Tibial artery (tissue), 4 donors: Measurements from ENCODE around the gene GSG1L.

Source experiments
- DNase-seq, 2 donors: peaks; one replicate each; pipeline ENCODE4 v3.0.0-alpha.2; 2019
- H3K27ac ChIP-seq, 2 donors: fragments of 200-600 bp; sonication (generic) in 1 of 2; 1 replicate in 1 of 2; 2 replicates in 1 of 2; pipeline ENCODE4 v1.5.1; 2018 to 2019; ENCODE audit warnings: mild to moderate bottlenecking in 1 of 2
- H3K27me3 ChIP-seq, 2 donors: fragments of 200-600 bp; sonication (generic) in 1 of 2; one replicate each; pipeline versions ENCODE4 v1.5.1 to v1.6.0; 2016 to 2019
- H3K36me3 ChIP-seq, 3 donors: fragments of 200-600 bp; sonication (generic) in 2 of 3; one replicate each; pipeline ENCODE4 v1.5.1; 2016 to 2019; ENCODE audit warnings: mild to moderate bottlenecking in 2 of 3
- H3K4me1 ChIP-seq, 4 donors: fragments of 200-600 bp; sonication (generic) in 2 of 4; 1 replicate in 3 of 4; 2 replicates in 1 of 4; pipeline ENCODE4 v1.5.1; 2016 to 2019
- H3K4me3 ChIP-seq, 2 donors: fragments of 200-600 bp; sonication (generic) in 1 of 2; 1 replicate in 1 of 2; 2 replicates in 1 of 2; pipeline ENCODE4 v1.5.1; 2018 to 2019; ENCODE audit warnings: mild to moderate bottlenecking in 2 of 2
- H3K9me3 ChIP-seq, 3 donors: fragments of 200-600 bp; sonication (generic) in 1 of 3; one replicate each; pipeline ENCODE4 v1.5.1; 2016 to 2019
- intact Hi-C: fragments of 100-400 bp; cut with DNase I; formaldehyde crosslinking; loops from one replicate; pipeline ENCODE4 v1.15.0; 2023; ENCODE audit warnings: low total_unique reads
- TF ChIP-seq, protein P1 (sequence below), 2 experiments: fragments of 200-600 bp in 1 of 2; fragments of 450-650 bp in 1 of 2; IDR thresholded peaks; one replicate each; pipeline ENCODE4 v1.5.1; 2017 to 2019; ENCODE audit warnings: antibody characterized with exemption in 2 of 2, mild to moderate bottlenecking in 1 of 2, moderate library complexity in 1 of 2

The GSG1L gene

DNA sequence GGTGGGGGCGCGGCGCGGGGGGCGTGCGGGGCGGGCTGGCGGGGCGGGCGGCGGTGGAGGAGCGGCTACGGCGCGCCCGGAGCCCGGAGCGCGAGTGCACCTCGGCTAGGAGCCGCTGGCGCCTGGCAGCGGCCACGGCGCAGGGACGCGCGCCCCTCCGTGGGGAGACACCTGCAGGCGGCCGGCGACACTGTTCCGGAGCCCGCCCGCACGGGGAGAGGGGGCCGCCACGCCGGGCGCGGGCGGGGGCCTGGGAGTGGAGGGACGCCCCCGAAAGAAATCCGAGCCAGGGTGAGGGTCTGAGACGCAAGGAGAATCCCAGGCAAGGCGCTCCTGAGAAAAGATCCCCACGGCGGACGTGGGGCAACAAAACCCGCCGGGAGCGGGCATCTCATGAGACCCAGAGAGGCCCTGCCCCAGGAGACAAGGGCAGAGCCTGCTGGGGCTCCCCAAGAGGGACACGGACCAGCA lies at the start of gene GSG1L:
Gene GSG1L, minus strand, starts transcription at position 124 of the 471 bp plus-strand sequence. CDS start 290 bp downstream, outside the sequence.
- TF ChIP-seq, protein P1, sequence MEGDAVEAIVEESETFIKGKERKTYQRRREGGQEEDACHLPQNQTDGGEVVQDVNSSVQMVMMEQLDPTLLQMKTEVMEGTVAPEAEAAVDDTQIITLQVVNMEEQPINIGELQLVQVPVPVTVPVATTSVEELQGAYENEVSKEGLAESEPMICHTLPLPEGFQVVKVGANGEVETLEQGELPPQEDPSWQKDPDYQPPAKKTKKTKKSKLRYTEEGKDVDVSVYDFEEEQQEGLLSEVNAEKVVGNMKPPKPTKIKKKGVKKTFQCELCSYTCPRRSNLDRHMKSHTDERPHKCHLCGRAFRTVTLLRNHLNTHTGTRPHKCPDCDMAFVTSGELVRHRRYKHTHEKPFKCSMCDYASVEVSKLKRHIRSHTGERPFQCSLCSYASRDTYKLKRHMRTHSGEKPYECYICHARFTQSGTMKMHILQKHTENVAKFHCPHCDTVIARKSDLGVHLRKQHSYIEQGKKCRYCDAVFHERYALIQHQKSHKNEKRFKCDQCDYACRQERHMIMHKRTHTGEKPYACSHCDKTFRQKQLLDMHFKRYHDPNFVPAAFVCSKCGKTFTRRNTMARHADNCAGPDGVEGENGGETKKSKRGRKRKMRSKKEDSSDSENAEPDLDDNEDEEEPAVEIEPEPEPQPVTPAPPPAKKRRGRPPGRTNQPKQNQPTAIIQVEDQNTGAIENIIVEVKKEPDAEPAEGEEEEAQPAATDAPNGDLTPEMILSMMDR (IDR thresholded peaks at IDR 0.05): peak; percentile 13
- Histone ChIP-seq H3K4me3 (peak within 1 kb of the TSS; percentile 44 to 54), H3K27me3 (peaks cover 0 to 42% of the 10 kb centered on the region in 2 donors), H3K4me1 (peaks cover 0 to 39% (median 28%) of the 10 kb centered on the region in 4 donors), H3K27ac (peak within 1 kb of the TSS in 1 of 2 donors; percentile 26), H3K9me3 (no peaks in the 10 kb centered on the region), H3K36me3 (no peaks in the 10 kb centered on the region)
- DNase-seq: no peak
- intact Hi-C loops: no loop called here

DNA sequence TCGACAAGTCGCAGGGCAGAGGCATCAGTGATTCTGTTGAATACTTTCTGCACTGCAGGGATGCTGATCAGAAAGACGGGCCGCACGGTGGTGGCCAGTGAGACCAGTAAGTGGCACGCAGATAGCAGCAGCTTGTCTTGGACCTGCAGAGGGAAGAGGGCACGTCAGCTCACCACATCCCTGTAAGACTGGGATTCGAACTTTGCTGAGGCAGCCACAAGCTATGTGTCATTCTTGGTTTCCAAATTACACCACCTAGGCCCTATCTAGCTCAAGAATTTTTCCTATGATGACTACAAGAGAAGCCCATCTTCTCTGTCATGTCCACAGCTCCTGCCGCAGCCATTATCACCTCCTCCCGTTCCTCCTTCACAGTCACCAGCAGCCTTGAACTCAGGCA lies 49.4 kb upstream of the GSG1L start:
- TF ChIP-seq, protein P1 (IDR thresholded peaks at IDR 0.05): no peak
- no peak overlapping the region for H3K4me3 ChIP-seq
- no peak for DNase-seq
- peaks cover 61 to 87% (median 76%) of the 10 kb centered on the region in 3 donors for H3K36me3 ChIP-seq
- intact Hi-C loops: no loop called here
- no peaks in the 10 kb centered on the region for H3K27me3 ChIP-seq
- H3K27ac ChIP-seq: no peak overlapping the region
- no peaks in the 10 kb centered on the region for H3K4me1 ChIP-seq
- no peaks in the 10 kb centered on the region for H3K9me3 ChIP-seq

DNA sequence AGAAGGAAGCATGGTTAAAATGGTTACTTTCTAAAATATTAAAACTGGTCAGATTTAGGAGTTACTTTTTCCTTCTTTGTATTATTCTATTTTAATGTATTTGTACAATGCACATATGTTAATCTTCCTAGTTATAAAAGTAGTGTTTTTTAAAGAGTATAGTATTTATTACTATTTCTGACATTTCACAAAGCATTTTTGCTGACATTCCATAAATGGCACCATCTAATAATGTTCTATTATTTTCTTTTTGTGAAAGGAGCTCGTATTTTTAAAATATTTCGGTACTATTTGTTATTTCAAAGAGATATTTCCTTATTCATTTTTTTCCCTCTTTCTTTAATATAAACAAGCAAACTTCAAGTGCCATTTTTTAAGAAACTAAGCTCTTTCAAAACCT lies 47.5 kb upstream of the GSG1L start:
- intact Hi-C loops: no loop called here
- no peaks in the 10 kb centered on the region for H3K27me3 ChIP-seq
- no peaks in the 10 kb centered on the region for H3K4me1 ChIP-seq
- H3K27ac ChIP-seq: no peak overlapping the region
- peaks cover 64 to 90% (median 87%) of the 10 kb centered on the region in 3 donors for H3K36me3 ChIP-seq
- no peak overlapping the region for H3K4me3 ChIP-seq
- no peaks in the 10 kb centered on the region for H3K9me3 ChIP-seq
- no peak for DNase-seq
- TF ChIP-seq, protein P1 (IDR thresholded peaks at IDR 0.05): no peak

DNA sequence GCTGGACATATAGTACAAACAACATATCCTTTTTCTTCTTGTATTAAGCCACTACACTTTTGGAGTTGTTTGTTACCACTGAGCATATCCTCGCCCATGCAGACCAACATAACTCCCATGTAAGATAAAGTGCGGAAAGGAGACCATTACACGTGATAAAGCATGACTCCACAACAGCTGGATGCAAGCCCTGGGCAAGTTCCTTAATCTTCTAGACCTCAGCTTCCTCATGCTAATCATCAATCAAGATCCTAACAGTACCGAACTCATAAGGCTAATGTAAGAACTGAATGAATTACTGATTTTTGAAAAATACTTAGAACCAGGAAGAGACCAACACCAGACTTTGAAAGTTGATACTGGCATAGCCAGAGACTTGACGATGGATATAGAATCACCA lies 47.0 kb upstream of the GSG1L start:
- no peaks in the 10 kb centered on the region for H3K4me1 ChIP-seq

DNA sequence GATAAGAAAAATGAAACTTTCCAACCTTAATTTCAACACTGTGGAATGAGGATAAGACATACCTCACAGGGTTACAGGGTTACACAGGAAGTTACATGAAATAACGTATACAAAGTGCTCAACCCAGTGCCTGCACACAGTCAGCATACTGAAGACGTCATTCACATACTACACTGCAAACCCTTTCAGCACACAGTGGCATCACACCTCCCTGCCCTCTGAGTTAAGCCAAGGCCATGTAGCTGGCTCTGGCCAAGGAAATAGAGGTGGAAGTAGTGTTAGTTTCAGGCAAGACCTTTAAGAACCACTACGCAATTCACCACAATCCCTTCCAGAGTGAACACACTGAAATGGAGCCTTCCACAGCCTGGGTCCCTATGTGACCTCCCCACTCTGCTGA lies 46.6 kb upstream of the GSG1L start:
- DNase-seq: no peak
- Histone ChIP-seq H3K27ac (no peak overlapping the region), H3K4me3 (no peak overlapping the region), H3K4me1 (no peaks in the 10 kb centered on the region), H3K9me3 (no peaks in the 10 kb centered on the region), H3K27me3 (no peaks in the 10 kb centered on the region), H3K36me3 (peaks cover 64 to 90% (median 89%) of the 10 kb centered on the region in 3 donors)
- intact Hi-C loops: no loop called here
- TF ChIP-seq, protein P1 (IDR thresholded peaks at IDR 0.05): no peak

More for the DNA sequence above, 47.0 kb upstream of the GSG1L start:
- H3K27ac ChIP-seq: no peak overlapping the region
- no peaks in the 10 kb centered on the region for H3K27me3 ChIP-seq
- DNase-seq: no peak
- peaks cover 63 to 90% (median 87%) of the 10 kb centered on the region in 3 donors for H3K36me3 ChIP-seq
- H3K4me3 ChIP-seq: no peak overlapping the region
- H3K9me3 ChIP-seq: no peaks in the 10 kb centered on the region
- TF ChIP-seq, protein P1 (IDR thresholded peaks at IDR 0.05): no peak
- intact Hi-C loops: no loop called here
